Endothelial cell of umbilical vein (primary cell): ENCODE measurements around the gene IP6K1. TPM values are rescaled to one million over a fixed set of nuclear protein-coding genes. Genes with fewer than 3 reads are reported as not detected.

Experiments used
- BruUV-seq: library from RNA; stranded (reverse); fragments of 400-500 nt; replicated peaks from 2 replicates; lab custom pipeline; 2021; lab: Mats Ljungman, UMichigan
- CTCF ChIA-PET: fragments of 300-600, 350-600 bp; sonication (Branson Sonifier 250); formaldehyde crosslinking; loops from one replicate; lab custom pipeline; 2021; ENCODE audit warnings: antibody characterized with exemption, inconsistent platforms; lab: Charles Lee
- POLR2A ChIA-PET: fragments of 300-600, 350-600 bp; sonication (Branson Sonifier 250); formaldehyde crosslinking; loops from one replicate; lab custom pipeline; 2021; ENCODE audit warnings: antibody characterized with exemption, inconsistent platforms; lab: Charles Lee
- DNase-seq: peaks from one replicate; pipeline ENCODE4 v3.0.0-alpha.2; 2011; ENCODE audit warnings: low read depth, low spot score
- FAIRE-seq: peaks from 2 replicates; lab custom pipeline; 2011; peaks lifted over from hg19 to GRCh38; lab: Jason Lieb, UNC
- H2AFZ ChIP-seq: 2 replicates; pipeline ENCODE4 v1.6.0; 2012; ENCODE audit warnings: low read depth, low read length, control low read depth, inconsistent platforms
- H3K27ac ChIP-seq: 2 replicates; pipeline ENCODE4 v1.5.1; 2011; ENCODE audit warnings: low read depth, mild to moderate bottlenecking, control low read depth, low read length, moderate library complexity; ENCODE audit not compliant: insufficient read depth
- H3K27me3 ChIP-seq, 2 experiments: 2 replicates each; pipeline versions ENCODE4 v1.6.0 to v1.6.1; 2011; ENCODE audit warnings: low read length in 2 of 2, mixed read lengths in 1 of 2; ENCODE audit not compliant: control insufficient read depth in 2 of 2, insufficient read depth in 2 of 2
- H3K36me3 ChIP-seq, 2 experiments: 2 replicates in 1 of 2; 3 replicates in 1 of 2; pipeline ENCODE4 v1.5.1; 2011; ENCODE audit warnings: low read length in 2 of 2, mild to moderate bottlenecking in 1 of 2, moderate library complexity in 1 of 2; ENCODE audit not compliant: control insufficient read depth in 2 of 2, insufficient read depth in 2 of 2; ENCODE audit errors: extremely low read depth in 1 of 2
- H3K4me1 ChIP-seq: 3 replicates; pipeline ENCODE4 v1.5.1; 2011; ENCODE audit warnings: mild to moderate bottlenecking, low read length; ENCODE audit not compliant: control insufficient read depth, insufficient read depth; ENCODE audit errors: extremely low read depth
- H3K4me2 ChIP-seq: 2 replicates; pipeline ENCODE4 v1.6.1; 2011; ENCODE audit warnings: low read length, control low read depth, mixed read lengths; ENCODE audit not compliant: insufficient read depth
- H3K4me3 ChIP-seq, 3 experiments: fragments of 200-600 bp in 1 of 3; sonication (generic), shearing (Covaris generic) in 1 of 3; replicated peaks in 1 of 3; 2 replicates each; pipeline ENCODE4 v1.5.1; 2011 to 2016; ENCODE audit warnings: control low read depth in 3 of 3, low read length in 3 of 3, mild to moderate bottlenecking in 2 of 3, inconsistent platforms in 1 of 3, low read depth in 1 of 3, moderate library complexity in 1 of 3; ENCODE audit not compliant: insufficient read depth in 1 of 3
- H3K79me2 ChIP-seq: 2 replicates; pipeline ENCODE4 v1.6.0; 2012; ENCODE audit warnings: low read length, inconsistent platforms; ENCODE audit not compliant: control insufficient read depth, insufficient read depth
- H3K9ac ChIP-seq: replicated peaks from 2 replicates; pipeline ENCODE3; 2011; ENCODE audit warnings: low read length, control low read depth; ENCODE audit not compliant: insufficient read depth; ENCODE audit errors: extremely low read depth
- H3K9me1 ChIP-seq: replicated peaks from 3 replicates; pipeline ENCODE4 v1.6.0; 2011; ENCODE audit warnings: mild to moderate bottlenecking, low read length; ENCODE audit not compliant: control insufficient read depth, insufficient read depth; ENCODE audit errors: extremely low read depth
- H3K9me3 ChIP-seq: replicated peaks from 2 replicates; pipeline ENCODE4 v1.5.1; 2012; ENCODE audit warnings: low read length, inconsistent platforms; ENCODE audit not compliant: control insufficient read depth, insufficient read depth
- H4K20me1 ChIP-seq: replicated peaks from 2 replicates; pipeline ENCODE3; 2011; ENCODE audit warnings: mild to moderate bottlenecking, low read length; ENCODE audit not compliant: control insufficient read depth, insufficient read depth; ENCODE audit errors: extremely low read depth
- EZH2 ChIP-seq: IDR thresholded peaks from 2 replicates; pipeline ENCODE4 v1.6.1; 2012; ENCODE audit warnings: borderline replicate concordance, low read depth, mild to moderate bottlenecking, moderate library complexity, low read length, inconsistent platforms; ENCODE audit not compliant: severe bottlenecking
- FOS ChIP-seq: IDR thresholded peaks from 2 replicates; pipeline ENCODE4 v1.6.1; 2011; ENCODE audit warnings: mild to moderate bottlenecking, low read length, moderate library complexity, borderline replicate concordance; ENCODE audit not compliant: insufficient read depth
- GATA2 ChIP-seq: IDR thresholded peaks from 2 replicates; pipeline ENCODE4 v1.7.0; 2011; ENCODE audit warnings: low read depth, mild to moderate bottlenecking, moderate library complexity, mixed read lengths, low read length; ENCODE audit not compliant: insufficient read length, insufficient read depth
- JUN ChIP-seq: IDR thresholded peaks from 2 replicates; pipeline ENCODE4 v1.6.1; 2011; ENCODE audit warnings: borderline replicate concordance, low read depth; ENCODE audit not compliant: insufficient read length, insufficient read depth
- MYC ChIP-seq: IDR thresholded peaks from one replicate; pipeline ENCODE4 v1.6.1; 2011; ENCODE audit warnings: mild to moderate bottlenecking, low read depth, low read length
- POLR2A ChIP-seq: IDR thresholded peaks from 2 replicates; pipeline ENCODE4 v1.6.1; 2012; ENCODE audit warnings: low read depth, mild to moderate bottlenecking, control low read depth, low read length
- POLR2AphosphoS5 ChIP-seq: IDR thresholded peaks from 2 replicates; pipeline ENCODE4 v1.6.1; 2012; ENCODE audit warnings: low read depth, mild to moderate bottlenecking, control low read depth, low read length, moderate library complexity; ENCODE audit not compliant: insufficient read depth
- dilution Hi-C: fragments of 300-500 bp; cut with MboI; formaldehyde crosslinking; loops from one replicate; pipeline ENCODE4 v1.15.0; 2019; ENCODE audit warnings: low sequenced_read_pairs; ENCODE audit not compliant: extremely low pct_ligation_motif_present
- intact Hi-C: fragments of 100-400 bp; cut with micrococcal nuclease; formaldehyde crosslinking; loops from one replicate; pipeline ENCODE4 v1.10.0; 2022
- polyA plus RNA-seq, 4 experiments: library from polyadenylated mRNA; depleted of rRNA in 3 of 4; stranded (reverse) in 3 of 4; unstranded in 1 of 4; fragments of >200 nt; gene quantifications; 2 replicates each; pipeline versions ENCODE4 v1.2.1 to v1.2.3, GENCODE V29; 2011 to 2012; ENCODE audit warnings: missing spikeins in 1 of 4
- total RNA-seq: library from RNA; stranded (reverse); gene quantifications from 2 replicates; pipeline ENCODE4 v1.2.3, GENCODE V29; 2021
- TF ChIP-seq, protein P1 (sequence below): IDR thresholded peaks from 2 replicates; pipeline ENCODE4 v1.6.1; 2011; ENCODE audit not compliant: insufficient read depth, insufficient read length
- TF ChIP-seq, protein P2 (sequence below), 2 donors: IDR thresholded peaks; 1 replicate in 1 of 2; 2 replicates in 1 of 2; pipeline ENCODE4 v1.5.1; 2011; ENCODE audit warnings: low read length in 2 of 2, mild to moderate bottlenecking in 2 of 2, moderate library complexity in 2 of 2, control low read depth in 1 of 2, inconsistent platforms in 1 of 2, low read depth in 1 of 2; ENCODE audit not compliant: insufficient read depth in 1 of 2; ENCODE audit errors: extremely low read depth in 1 of 2

IP6K1 gene
- total and polyA plus RNA-seq, 2 donors (not counting 3 experiments of a cell fraction or from before 2014, with no cell fraction given): 42.7 to 60.8 TPM

DNA sequence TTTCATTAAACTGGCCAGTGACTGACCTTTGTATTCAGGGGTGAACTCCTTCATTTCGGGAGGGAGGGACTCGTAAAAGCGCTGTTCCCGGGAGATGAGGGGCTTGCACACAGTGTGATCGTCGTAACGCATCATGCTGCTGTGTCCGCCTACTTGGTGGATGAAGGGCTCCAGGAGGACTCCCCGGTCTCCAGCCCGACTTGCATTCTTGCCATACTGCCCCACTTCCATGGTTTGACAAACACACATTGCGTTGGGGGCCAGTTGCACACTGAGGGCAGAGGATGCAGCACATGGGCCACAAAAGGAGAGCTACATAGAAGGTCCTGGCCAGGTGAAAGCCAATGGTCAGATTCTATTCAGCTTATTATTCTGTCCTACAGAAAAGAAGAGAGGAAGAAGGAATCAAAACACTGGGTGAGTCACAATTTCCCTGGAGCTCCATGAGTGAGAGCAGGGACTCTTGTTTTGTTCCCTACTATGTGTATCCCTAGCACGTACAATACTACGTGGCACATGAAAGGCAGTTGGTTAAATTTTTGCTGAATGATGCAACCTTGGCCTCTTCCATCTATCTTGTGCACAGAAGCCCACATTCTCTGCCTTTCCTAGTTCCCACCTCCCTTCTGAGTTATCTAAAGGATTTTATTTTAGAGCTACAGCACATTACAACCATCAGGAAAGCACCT, 38.4 kb downstream of the IP6K1 start:
- DNase-seq: peak; percentile 86
- Histone ChIP-seq H3K27me3 (no peaks in the 10 kb centered on the region), H3K9me1 (no peaks in the 10 kb centered on the region), H3K36me3 (no peaks in the 10 kb centered on the region), H3K4me1 (peaks cover 13% of the 10 kb centered on the region), H3K4me2 (no peak overlapping the region), H3K4me3 (no peak overlapping the region), H3K79me2 (peaks cover 29% of the 10 kb centered on the region), H3K9ac (no peak overlapping the region), H3K9me3 (no peaks in the 10 kb centered on the region), H4K20me1 (peaks cover 3% of the 10 kb centered on the region), H3K27ac (peak overlapping the region; percentile 50), H2AFZ (no peak overlapping the region)
- no peak for TF ChIP-seq POLR2AphosphoS5
- TF ChIP-seq MYC: no peak
- no peak for TF ChIP-seq GATA2
- TF ChIP-seq FOS: peak; percentile 82
- no peak for TF ChIP-seq POLR2A
- TF ChIP-seq, protein P1, sequence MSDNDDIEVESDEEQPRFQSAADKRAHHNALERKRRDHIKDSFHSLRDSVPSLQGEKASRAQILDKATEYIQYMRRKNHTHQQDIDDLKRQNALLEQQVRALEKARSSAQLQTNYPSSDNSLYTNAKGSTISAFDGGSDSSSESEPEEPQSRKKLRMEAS: no peak
- no peak for TF ChIP-seq EZH2
- TF ChIP-seq JUN: peak; percentile 78
- TF ChIP-seq, protein P2, sequence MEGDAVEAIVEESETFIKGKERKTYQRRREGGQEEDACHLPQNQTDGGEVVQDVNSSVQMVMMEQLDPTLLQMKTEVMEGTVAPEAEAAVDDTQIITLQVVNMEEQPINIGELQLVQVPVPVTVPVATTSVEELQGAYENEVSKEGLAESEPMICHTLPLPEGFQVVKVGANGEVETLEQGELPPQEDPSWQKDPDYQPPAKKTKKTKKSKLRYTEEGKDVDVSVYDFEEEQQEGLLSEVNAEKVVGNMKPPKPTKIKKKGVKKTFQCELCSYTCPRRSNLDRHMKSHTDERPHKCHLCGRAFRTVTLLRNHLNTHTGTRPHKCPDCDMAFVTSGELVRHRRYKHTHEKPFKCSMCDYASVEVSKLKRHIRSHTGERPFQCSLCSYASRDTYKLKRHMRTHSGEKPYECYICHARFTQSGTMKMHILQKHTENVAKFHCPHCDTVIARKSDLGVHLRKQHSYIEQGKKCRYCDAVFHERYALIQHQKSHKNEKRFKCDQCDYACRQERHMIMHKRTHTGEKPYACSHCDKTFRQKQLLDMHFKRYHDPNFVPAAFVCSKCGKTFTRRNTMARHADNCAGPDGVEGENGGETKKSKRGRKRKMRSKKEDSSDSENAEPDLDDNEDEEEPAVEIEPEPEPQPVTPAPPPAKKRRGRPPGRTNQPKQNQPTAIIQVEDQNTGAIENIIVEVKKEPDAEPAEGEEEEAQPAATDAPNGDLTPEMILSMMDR (IDR thresholded peaks at IDR 0.05; ENCODE audit: extremely low read depth in 1 of 2, insufficient read depth in 1 of 2, low read depth in 1 of 2, low read length in 2 of 2): no peak
- no TSS peak for BruUV-seq
- POLR2A ChIA-PET: interaction anchor here (0.6 kb wide), 1 partner anchor 25 kb away, joined by 3 read pairs; no protein-coding TSS in a partner anchor
- CTCF ChIA-PET: interaction anchor here (0.6 to 2.5 kb wide), 8 partner anchors 9 to 208 kb away, joined by 3 to 9 read pairs (median 4); no protein-coding TSS in a partner anchor
- dilution Hi-C loops: no loop called here
- intact Hi-C loops: no loop called here
- peak; percentile 69 for FAIRE-seq
